H9 (cell line): ENCODE data around the gene CREB5. TPM values are rescaled to one million over a fixed set of nuclear protein-coding genes. Genes with fewer than 3 reads are reported as not detected.

Experiments
- DNase-seq: peaks from one replicate; pipeline ENCODE4 v3.0.0-alpha.2; 2017
- H2AFZ ChIP-seq: one replicate; pipeline ENCODE4 v1.6.1; 2013; ENCODE audit warnings: mild to moderate bottlenecking, low read length, control low read depth, moderate library complexity
- H2AK5ac ChIP-seq: 2 replicates; pipeline ENCODE4 v1.6.1; 2013; ENCODE audit warnings: low read length, control low read depth, mixed read lengths; ENCODE audit not compliant: insufficient read length
- H2BK120ac ChIP-seq: one replicate; pipeline ENCODE4 v1.6.1; 2013; ENCODE audit warnings: low read depth, mild to moderate bottlenecking, low read length, control low read depth, inconsistent platforms; ENCODE audit not compliant: poor library complexity, severe bottlenecking
- H2BK12ac ChIP-seq: 2 replicates; pipeline ENCODE4 v1.6.1; 2013; ENCODE audit warnings: low read length, control low read depth, mixed read lengths, low read depth; ENCODE audit not compliant: insufficient read length
- H2BK15ac ChIP-seq: 2 replicates; pipeline ENCODE4 v1.6.1; 2013; ENCODE audit warnings: low read depth, low read length, control low read depth
- H2BK20ac ChIP-seq: one replicate; pipeline ENCODE4 v1.6.1; 2013; ENCODE audit warnings: low read depth, mild to moderate bottlenecking, low read length, control low read depth, inconsistent platforms; ENCODE audit not compliant: poor library complexity, severe bottlenecking
- H2BK5ac ChIP-seq: 2 replicates; pipeline ENCODE4 v1.6.1; 2013; ENCODE audit warnings: low read length, control low read depth, mixed read lengths; ENCODE audit not compliant: insufficient read length
- H3K14ac ChIP-seq: 2 replicates; pipeline ENCODE4 v1.6.1; 2013; ENCODE audit warnings: low read length, control low read depth; ENCODE audit not compliant: insufficient read depth
- H3K18ac ChIP-seq: 2 replicates; pipeline ENCODE4 v1.6.1; 2013; ENCODE audit warnings: low read depth, mild to moderate bottlenecking, mixed read lengths, low read length, control low read depth; ENCODE audit not compliant: insufficient read length
- H3K23ac ChIP-seq: 2 replicates; pipeline ENCODE4 v1.6.1; 2013; ENCODE audit warnings: low read length, control low read depth, mixed read lengths, low read depth; ENCODE audit not compliant: insufficient read length
- H3K23me2 ChIP-seq: 2 replicates; pipeline ENCODE4 v1.6.1; 2013; ENCODE audit warnings: low read depth, mild to moderate bottlenecking, mixed read lengths, low read length, control low read depth; ENCODE audit not compliant: insufficient read length, poor library complexity, severe bottlenecking
- H3K27ac ChIP-seq: 2 replicates; pipeline ENCODE4 v1.5.1; 2013; ENCODE audit warnings: low read length, control low read depth, mixed read lengths, low read depth; ENCODE audit not compliant: insufficient read length
- H3K27me3 ChIP-seq: 2 replicates; pipeline ENCODE4 v1.6.1; 2013; ENCODE audit warnings: low read length, control low read depth, inconsistent platforms; ENCODE audit not compliant: insufficient read depth
- H3K4ac ChIP-seq: 2 replicates; pipeline ENCODE4 v1.6.1; 2013; ENCODE audit warnings: low read depth, mild to moderate bottlenecking, control low read depth, inconsistent platforms, low read length, moderate library complexity
- H3K4me1 ChIP-seq: 2 replicates; pipeline ENCODE4 v1.6.1; 2013; ENCODE audit warnings: low read length, control low read depth, inconsistent platforms; ENCODE audit not compliant: insufficient read depth
- H3K4me2 ChIP-seq: 2 replicates; pipeline ENCODE4 v1.6.1; 2013; ENCODE audit warnings: low read length, control low read depth, mixed read lengths; ENCODE audit not compliant: insufficient read length, insufficient read depth
- H3K56ac ChIP-seq: 2 replicates; pipeline ENCODE4 v1.6.1; 2013; ENCODE audit warnings: low read depth, mild to moderate bottlenecking, mixed read lengths, low read length, control low read depth; ENCODE audit not compliant: insufficient read length
- H3K79me1 ChIP-seq: 2 replicates; pipeline ENCODE4 v1.6.1; 2013; ENCODE audit warnings: low read depth, mild to moderate bottlenecking, moderate library complexity, low read length, control low read depth, inconsistent platforms; ENCODE audit not compliant: insufficient read depth, poor library complexity, severe bottlenecking
- H3K79me2 ChIP-seq: 2 replicates; pipeline ENCODE4 v1.6.1; 2013; ENCODE audit warnings: low read length, control low read depth, inconsistent platforms; ENCODE audit not compliant: insufficient read depth
- H3K9ac ChIP-seq: 2 replicates; pipeline ENCODE4 v1.6.1; 2013; ENCODE audit warnings: low read length, control low read depth, mixed read lengths; ENCODE audit not compliant: insufficient read length; ENCODE audit errors: extremely low read depth
- H3K9me3 ChIP-seq: one replicate; pipeline ENCODE4 v1.6.1; 2013; ENCODE audit warnings: low read depth, low read length, inconsistent platforms; ENCODE audit not compliant: control insufficient read depth
- H3T11ph ChIP-seq: one replicate; pipeline ENCODE4 v1.6.1; 2013; ENCODE audit warnings: mild to moderate bottlenecking, low read length, control low read depth, inconsistent platforms
- H4K20me1 ChIP-seq: one replicate; pipeline ENCODE4 v1.6.1; 2013; ENCODE audit not compliant: control insufficient read depth, insufficient read length, insufficient read depth
- H4K5ac ChIP-seq: 2 replicates; pipeline ENCODE4 v1.6.1; 2013; ENCODE audit warnings: low read depth, mild to moderate bottlenecking, mixed read lengths, low read length, control low read depth; ENCODE audit not compliant: insufficient read length
- H4K8ac ChIP-seq: replicated peaks from 2 replicates; pipeline ENCODE4 v1.6.1; 2013; ENCODE audit warnings: low read length, control low read depth, mixed read lengths, low read depth; ENCODE audit not compliant: insufficient read length
- H4K91ac ChIP-seq: 2 replicates; pipeline ENCODE4 v1.6.1; 2013; ENCODE audit warnings: low read depth, mild to moderate bottlenecking, moderate library complexity, mixed read lengths, low read length, control low read depth; ENCODE audit not compliant: insufficient read length
- H3K27ac Mint-ChIP-seq, 3 experiments: 2 replicates in 2 of 3; 3 replicates in 1 of 3; pipeline ENCODE4 v1.8.0; 2020 to 2021; ENCODE audit warnings: mixed read lengths in 3 of 3, mild to moderate bottlenecking in 1 of 3, moderate library complexity in 1 of 3
- H3K27me3 Mint-ChIP-seq: 2 replicates; pipeline ENCODE4 v1.8.0; 2021; ENCODE audit warnings: low read depth, mild to moderate bottlenecking, moderate library complexity, mixed read lengths
- H3K36me3 Mint-ChIP-seq, 3 experiments: 2 replicates in 2 of 3; 3 replicates in 1 of 3; pipeline ENCODE4 v1.8.0; 2020 to 2021; ENCODE audit warnings: low read depth in 3 of 3, mixed read lengths in 3 of 3; ENCODE audit not compliant: insufficient read depth in 1 of 3
- H3K4me1 Mint-ChIP-seq, 2 experiments: 2 replicates each; pipeline ENCODE4 v1.8.0; 2020; ENCODE audit warnings: mixed read lengths in 2 of 2
- H3K4me3 Mint-ChIP-seq, 2 experiments: 2 replicates in 1 of 2; 3 replicates in 1 of 2; pipeline ENCODE4 v1.8.0; 2020 to 2021; ENCODE audit warnings: mild to moderate bottlenecking in 2 of 2, mixed read lengths in 2 of 2, moderate library complexity in 1 of 2
- H3K9me3 Mint-ChIP-seq, 2 experiments: 2 replicates in 1 of 2; 3 replicates in 1 of 2; pipeline ENCODE4 v1.8.0; 2020; ENCODE audit warnings: mild to moderate bottlenecking in 2 of 2, mixed read lengths in 2 of 2, moderate library complexity in 1 of 2
- WGBS: extraction: QIAGEN DNeasy Blood & Tissue Kit; methylation state at CpG from one replicate; pipeline ENCODE4 v1.1.7; 2013; ENCODE audit warnings: missing lambda C conversion rate, low lambda C conversion rate, mixed read lengths; ENCODE audit not compliant: insufficient read length; ENCODE audit errors: extremely low coverage; 5-methylcytosine and 5-hydroxymethylcytosine counted together
- total RNA-seq: library from RNA; stranded (reverse); gene quantifications from 2 replicates; pipeline ENCODE4 v1.2.1, GENCODE V29; 2021
- TF ChIP-seq, protein P1 (sequence below): fragments of 200-600 bp; sonication (generic); conservative IDR thresholded peaks from 3 replicates; pipeline ENCODE4 v1.8.0; 2021; ENCODE audit warnings: antibody characterized with exemption, mild to moderate bottlenecking

Gene CREB5
- total RNA-seq, 1 experiment from 2014 or later: 4.0 TPM

DNA sequence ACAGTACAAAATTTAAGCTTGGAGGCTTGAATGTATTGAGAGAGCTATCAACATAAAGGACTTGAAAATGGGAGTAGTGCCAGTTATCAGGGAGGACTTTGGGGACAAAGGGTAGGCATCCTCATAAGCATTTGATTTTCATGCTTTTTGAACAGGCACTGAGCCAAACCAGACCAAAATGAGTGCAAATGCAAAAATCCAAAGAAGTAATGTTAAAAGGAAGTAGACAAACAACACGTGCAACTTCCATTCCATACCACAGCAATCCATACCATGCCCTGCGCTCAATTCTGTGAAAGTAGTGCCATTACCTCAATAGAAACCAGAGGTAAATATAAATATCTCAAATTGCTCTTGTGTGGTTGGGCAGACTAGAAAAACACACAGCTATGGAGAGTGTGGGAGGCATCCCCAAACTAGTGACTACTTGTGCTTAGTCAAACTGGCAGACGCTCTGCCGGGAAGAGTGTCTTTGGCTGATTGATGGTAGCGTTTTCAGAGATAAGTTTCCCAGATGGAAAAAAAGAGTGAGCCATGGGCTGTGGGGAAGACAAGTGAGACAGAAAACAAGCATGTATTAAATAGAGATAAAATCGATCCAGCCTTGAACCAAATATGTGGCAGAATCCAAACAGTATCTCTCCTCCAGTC, 161.5 kb downstream of the CREB5 start:
- H3K4me1 Mint-ChIP-seq: peaks cover 27 to 30% of the 10 kb centered on the region in 2 experiments
- no peak overlapping the region for H3K18ac ChIP-seq
- H3K4me1 ChIP-seq: peaks cover 12% of the 10 kb centered on the region; the same call in 1 of the 2 replicates
- H3K23me2 ChIP-seq: no peaks in the 10 kb centered on the region
- no peak overlapping the region for H4K8ac ChIP-seq
- H2BK20ac ChIP-seq: no peak overlapping the region
- H3K9me3 Mint-ChIP-seq: no peaks in the 10 kb centered on the region
- H3K9ac ChIP-seq: no peak overlapping the region
- no peak overlapping the region for H3T11ph ChIP-seq
- H4K5ac ChIP-seq: no peak overlapping the region
- H2BK15ac ChIP-seq: no peak overlapping the region
- no peak overlapping the region for H2BK120ac ChIP-seq
- H2AK5ac ChIP-seq: no peak overlapping the region
- no peak overlapping the region for H3K4ac ChIP-seq
- no peak overlapping the region for H3K27ac ChIP-seq
- no peak overlapping the region for H3K14ac ChIP-seq
- no peaks in the 10 kb centered on the region for H3K27me3 Mint-ChIP-seq
- H2AFZ ChIP-seq: no peak overlapping the region
- H3K36me3 Mint-ChIP-seq: no peaks in the 10 kb centered on the region
- H3K4me2 ChIP-seq: no peak overlapping the region
- H4K20me1 ChIP-seq: no peaks in the 10 kb centered on the region
- no peaks in the 10 kb centered on the region for H3K9me3 ChIP-seq
- no peak overlapping the region for H3K4me3 Mint-ChIP-seq
- TF ChIP-seq, protein P1, sequence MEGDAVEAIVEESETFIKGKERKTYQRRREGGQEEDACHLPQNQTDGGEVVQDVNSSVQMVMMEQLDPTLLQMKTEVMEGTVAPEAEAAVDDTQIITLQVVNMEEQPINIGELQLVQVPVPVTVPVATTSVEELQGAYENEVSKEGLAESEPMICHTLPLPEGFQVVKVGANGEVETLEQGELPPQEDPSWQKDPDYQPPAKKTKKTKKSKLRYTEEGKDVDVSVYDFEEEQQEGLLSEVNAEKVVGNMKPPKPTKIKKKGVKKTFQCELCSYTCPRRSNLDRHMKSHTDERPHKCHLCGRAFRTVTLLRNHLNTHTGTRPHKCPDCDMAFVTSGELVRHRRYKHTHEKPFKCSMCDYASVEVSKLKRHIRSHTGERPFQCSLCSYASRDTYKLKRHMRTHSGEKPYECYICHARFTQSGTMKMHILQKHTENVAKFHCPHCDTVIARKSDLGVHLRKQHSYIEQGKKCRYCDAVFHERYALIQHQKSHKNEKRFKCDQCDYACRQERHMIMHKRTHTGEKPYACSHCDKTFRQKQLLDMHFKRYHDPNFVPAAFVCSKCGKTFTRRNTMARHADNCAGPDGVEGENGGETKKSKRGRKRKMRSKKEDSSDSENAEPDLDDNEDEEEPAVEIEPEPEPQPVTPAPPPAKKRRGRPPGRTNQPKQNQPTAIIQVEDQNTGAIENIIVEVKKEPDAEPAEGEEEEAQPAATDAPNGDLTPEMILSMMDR: no peak
- DNase-seq: no peak
- H2BK12ac ChIP-seq: no peak overlapping the region
- H4K91ac ChIP-seq: no peak overlapping the region
- H3K56ac ChIP-seq: no peak overlapping the region
- no peaks in the 10 kb centered on the region for H3K27me3 ChIP-seq
- H3K23ac ChIP-seq: no peak overlapping the region
- H2BK5ac ChIP-seq: no peak overlapping the region
- no peak overlapping the region for H3K27ac Mint-ChIP-seq
- H3K79me1 ChIP-seq: no peaks in the 10 kb centered on the region
- WGBS: no CpG with 5 or more reads among the region's 6 CpGs
- no peaks in the 10 kb centered on the region for H3K79me2 ChIP-seq
